ENCODE measurements around the gene NALCN.

Gene NALCN

DNA sequence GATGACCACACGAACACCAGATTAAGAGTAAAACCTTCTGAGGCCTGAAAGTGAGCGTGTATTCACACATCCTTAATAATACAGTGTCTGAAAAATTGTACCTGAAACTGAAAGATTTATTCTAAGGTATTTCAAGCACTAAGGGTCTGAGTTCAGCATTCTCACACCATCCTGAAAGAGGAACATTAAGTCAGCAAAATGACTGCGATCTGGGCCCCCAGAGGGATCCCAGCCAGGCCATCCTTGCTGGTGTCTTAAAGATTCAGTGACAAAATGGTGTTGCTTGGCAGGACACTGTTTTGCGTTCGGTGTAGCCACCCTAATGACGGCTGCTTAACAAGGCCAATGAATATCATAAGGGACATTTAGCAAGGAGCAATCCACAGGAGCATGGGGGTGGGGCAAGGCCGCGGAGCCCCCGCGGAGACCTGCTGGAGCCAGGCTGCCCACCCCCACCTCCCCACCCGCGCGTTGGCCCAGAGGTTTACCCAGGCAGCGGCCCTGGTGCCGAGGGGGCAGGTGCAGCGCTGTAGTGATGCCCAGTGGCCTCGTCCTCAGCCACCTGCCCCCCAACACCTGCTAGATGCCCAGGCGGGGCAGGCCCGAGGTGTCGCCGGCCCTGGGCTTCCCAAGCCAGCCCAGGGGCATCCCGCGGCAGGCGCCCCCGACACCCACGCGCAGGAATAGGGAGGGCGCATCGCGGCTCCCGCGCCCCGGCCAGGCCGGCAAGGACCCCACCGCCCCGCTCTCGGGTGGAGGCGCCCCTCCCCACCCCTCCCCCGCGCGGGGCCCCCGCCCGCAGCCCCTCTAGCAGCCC is 742 bp downstream of the NALCN start:
- no peak for DNase-seq (ENCODE audit: low spot score)

DNA sequence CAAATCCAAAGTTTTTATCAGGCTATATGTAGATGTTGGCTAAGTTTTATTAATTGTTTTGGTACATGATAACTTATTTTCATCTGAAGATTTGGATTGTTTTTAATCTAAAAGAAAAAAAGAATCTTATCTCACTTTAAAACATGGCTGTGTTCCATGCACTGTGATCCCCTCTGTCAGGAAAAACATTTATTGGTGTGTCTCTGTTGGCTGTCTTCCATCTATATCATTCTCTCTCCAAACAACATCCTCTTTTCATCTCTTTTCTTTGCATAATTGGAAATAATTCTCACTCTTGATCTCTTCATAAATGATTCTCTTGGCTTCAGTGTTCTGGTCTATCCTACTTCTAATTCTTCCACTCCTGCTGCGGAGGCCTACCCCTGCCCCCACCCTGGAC is 4.2 kb downstream of the NALCN start:
- DNase-seq (ENCODE audit: low spot score), result no peak

DNA sequence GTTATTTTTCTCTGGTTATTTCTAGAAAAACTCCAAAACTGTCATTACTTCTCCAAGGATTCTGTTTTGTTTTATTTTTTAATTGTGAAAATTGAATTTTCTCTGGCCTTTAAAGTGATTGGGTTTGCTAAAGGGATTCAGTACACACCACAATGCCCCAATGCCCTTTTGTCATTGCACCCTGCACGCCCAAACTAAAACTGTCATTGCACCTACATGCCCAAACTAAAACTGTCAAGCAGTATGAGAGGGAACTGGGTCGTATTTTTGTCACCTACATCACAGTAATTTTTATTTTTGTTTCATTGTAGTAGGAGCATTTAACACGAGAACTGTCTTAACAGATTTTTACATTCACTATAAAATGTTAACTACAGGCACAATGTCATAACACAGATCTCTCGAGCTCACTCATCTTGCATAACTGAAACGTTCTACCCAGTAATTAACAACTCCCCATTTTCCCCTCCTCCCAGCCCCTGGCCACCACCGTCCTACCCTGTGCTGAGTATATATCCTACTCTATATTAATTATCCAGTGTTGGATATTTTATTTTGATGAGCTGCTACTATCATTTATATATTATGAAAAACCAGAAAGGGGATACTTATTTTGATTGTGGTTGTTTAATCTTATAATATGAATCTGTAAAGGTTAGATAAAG is 7.2 kb downstream of the NALCN start:
- no peak for DNase-seq (ENCODE audit: low spot score)

DNA sequence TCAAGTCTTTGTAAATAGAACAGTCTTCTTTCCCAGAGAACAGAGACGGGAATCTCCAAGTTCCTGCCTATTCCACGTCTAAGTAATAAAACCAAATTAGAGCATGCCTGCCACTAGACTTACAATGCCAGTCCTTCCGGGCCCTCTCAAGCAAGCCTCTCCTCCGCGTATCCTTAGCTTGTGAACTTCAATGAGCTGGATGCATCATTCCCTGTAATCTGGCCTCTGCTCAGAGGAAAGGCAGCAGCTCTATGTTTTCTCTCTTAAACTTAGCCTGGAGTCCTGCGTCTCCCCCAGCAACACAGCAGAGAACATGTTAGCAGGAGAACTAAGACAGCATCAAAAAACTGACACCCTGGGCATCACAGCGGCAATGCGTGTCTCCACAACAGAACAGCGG is 8.2 kb downstream of the NALCN start:
- no peak for DNase-seq (ENCODE audit: low spot score)

DNA sequence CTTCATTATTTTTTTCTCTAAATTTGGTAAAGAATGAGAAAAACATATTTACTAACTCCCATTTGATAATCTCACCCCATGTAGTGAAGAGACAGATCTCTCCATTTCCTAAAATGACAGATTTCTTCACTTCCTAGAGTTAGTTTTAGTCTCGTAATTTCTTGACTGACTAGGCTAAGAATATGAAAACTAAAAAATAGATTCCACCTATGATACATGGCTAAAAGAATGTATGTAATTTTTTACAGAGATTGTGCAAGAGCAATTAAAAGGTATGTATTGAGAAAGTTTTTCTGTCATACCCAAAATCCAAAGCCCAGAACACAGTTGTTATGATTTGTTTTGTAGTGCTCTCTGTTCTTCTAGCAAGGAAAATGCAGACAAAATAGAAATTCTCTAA is 9.5 kb downstream of the NALCN start:
- no peak for DNase-seq (ENCODE audit: low spot score)

DNA sequence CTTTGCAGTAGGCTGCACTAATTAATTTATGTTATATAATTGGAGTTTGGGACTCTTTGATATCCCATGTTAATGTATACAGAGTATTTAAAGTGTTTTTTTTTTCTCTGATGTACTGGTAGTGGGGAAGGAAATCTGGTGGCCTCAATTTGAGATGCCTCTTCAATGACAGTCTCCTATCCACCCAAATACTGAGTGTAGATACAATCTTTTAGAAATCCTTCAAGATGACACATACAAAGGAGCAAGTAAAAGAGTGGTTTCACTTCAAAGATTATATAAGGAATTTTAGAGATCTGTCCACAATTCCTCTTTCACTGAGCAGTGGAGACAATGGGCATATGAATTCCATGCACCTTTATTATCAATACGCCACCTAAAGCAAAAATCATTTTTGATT is 15.1 kb downstream of the NALCN start:
- no peak for DNase-seq (ENCODE audit: low spot score)

DNA sequence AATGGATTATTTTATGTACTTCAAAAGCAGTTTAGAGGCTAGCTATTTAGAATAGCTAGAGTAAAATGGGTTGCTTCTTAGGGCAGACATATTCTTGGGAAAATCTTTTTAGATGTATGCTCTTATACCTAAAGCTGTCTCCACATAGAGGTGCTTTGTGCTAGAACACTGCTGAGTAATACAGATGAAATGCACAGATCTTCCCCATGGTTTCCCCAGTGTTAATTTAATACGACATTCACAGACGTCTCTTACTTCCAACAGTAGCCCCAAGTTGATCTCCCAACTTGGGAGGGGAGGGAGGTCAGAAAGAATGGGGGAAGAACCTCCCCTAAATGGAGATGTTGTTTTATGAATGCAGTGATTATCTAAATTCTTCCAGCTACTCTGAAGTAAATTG is 16.9 kb downstream of the NALCN start:
- no peak for DNase-seq (ENCODE audit: low spot score)

DNA sequence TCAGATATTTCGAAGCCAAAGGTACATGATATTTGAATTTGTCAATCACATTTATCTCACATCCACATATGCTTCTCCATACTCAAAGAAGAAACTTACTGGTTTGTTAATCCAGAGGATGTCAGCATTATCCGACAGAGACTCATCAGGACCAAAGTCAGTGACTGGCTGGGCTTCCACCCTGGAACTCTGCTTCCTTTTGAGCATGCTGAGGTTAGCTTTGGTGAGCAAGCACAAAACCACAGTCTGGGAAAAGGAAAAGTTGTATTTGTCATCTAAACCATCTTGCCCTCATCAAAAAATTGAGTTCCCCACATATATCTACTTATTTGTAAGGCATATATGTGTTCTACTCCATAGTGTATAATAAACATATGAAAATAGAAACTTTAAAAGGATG is 17.4 kb downstream of the NALCN start:
- DNase-seq (ENCODE audit: low spot score), result no peak

DNA sequence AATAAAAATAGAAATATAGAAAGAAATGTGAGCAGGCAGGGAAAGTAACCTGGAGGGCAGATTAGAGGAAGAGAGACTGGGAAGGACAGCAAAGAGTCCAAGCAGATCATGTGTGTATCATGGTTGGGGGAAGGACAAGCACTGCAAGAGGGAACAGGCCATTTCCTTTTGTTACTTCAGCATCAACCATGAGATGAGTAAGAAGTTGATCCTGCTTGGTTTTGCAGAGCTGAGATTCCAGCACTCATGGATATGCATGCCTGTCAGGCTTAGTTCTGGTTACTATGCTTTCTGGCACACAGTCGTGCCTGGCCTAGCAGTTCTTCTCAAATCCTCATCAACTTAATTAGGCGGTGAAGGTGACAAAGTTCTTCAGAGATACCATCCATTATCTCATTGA is 18.1 kb downstream of the NALCN start:
- no peak for DNase-seq (ENCODE audit: low spot score)

DNA sequence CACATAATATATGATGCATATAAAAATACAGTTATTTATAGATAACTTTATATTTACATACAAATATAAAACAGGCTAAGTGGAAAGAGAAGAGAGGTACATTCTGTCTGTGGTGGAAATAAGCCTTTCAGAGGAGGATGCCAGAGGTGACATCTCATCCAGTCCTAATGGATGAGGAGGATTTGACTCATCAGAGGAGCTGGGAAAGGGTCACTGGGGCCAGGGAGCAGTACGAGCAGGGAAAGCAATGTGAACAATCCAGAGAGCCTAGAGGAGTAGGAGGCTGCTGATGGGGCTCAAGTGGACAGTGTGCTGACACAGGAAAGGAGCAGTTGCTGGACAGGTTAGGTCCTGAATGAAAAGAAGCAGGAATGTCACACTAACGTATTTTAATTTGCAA is 18.6 kb downstream of the NALCN start:
- DNase-seq (ENCODE audit: low spot score), result no peak

DNA sequence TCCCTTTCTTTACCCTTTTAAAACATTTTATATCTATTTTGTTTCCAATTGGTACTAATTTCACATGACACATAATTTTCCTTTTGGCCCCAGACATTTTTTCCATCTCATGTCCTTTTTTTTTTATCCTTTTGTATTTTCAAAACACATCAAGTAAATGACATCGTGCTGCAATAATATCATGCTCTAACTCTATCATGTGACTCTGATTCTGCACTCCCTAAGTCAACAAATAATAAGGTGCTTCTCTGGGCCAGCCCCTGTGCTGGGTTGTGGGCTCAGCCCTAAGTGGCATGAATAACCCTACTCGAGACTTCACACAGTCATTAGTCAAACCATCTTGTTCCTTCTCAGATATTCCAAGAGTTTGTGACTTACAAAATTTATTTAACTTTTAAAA is 21.7 kb downstream of the NALCN start:
- no peak for DNase-seq (ENCODE audit: low spot score)

DNA sequence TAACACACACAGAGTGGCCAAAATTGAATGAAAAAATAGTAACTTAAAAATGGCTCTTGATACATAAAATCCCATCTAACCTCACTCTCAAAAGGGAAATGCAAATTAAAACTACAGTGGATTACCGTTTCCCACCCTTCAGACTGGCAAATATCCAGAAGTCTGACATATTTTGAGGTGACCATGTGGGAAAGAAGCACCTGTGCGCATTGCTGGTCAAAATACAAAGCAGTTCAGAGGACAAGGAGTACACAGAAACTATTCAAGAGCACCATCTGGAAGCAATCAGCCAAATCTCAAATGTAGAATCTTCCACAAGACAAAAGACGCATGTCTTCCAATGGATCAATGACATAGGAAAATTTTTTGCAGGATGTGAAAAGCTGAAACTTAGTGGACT is 23.2 kb downstream of the NALCN start:
- DNase-seq (ENCODE audit: low spot score), result no peak

DNA sequence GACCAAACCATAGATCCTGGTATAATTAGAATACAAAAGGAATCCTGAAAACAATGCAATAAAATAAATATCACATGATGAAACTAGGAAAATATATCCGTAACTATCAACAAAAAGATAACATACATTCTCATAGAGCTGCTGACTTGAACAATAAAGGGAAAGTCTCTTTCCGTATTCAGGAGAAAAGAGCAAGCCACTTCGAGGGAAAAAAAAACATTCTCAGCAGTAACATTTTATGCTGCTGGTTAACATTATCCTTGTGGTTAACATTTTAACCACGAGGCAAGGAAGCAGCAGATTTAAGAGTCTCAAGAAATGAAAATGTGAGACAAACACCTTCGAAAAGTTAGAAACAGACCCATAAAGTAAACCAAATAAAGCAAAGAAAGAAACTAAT is 25.8 kb downstream of the NALCN start:
- no peak for DNase-seq (ENCODE audit: low spot score)

DNA sequence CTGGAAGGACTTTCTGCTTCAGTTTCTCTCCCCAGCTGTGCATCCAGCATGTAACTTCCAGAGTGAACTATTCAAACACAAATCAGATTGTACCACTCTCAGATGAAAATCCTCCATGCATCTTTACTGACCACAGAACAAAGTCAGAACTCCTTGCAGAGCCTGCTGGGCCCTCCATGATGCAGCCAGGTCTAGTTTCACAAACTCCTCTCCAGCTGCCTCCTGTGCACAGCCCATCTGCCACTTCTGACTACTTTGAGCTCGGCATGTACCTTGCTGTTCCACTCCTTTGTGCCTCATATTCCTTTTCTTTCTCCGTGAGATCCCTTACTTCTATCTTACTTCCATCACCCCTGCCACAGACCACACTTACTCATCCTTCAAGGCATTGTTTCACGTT is 31.4 kb downstream of the NALCN start:
- no peak for DNase-seq (ENCODE audit: low spot score)

DNA sequence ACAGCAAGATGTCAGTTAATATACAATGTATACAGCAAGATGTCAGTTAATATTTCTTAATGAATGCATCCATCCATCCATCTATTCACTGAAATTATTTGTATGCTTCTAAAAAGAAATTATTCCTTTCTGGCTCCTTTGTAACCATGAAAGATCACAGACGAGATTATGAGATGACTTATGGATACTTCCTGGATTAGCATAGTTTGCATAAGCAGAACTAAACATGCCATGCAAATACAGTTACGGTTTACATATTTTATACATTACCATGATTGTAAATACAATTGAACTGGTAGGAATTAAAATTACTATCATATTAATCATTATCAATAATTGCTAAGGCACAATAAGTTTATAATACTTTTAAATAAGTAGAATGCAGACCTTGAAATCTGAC is 32.7 kb downstream of the NALCN start:
- no peak for DNase-seq (ENCODE audit: low spot score)

DNA sequence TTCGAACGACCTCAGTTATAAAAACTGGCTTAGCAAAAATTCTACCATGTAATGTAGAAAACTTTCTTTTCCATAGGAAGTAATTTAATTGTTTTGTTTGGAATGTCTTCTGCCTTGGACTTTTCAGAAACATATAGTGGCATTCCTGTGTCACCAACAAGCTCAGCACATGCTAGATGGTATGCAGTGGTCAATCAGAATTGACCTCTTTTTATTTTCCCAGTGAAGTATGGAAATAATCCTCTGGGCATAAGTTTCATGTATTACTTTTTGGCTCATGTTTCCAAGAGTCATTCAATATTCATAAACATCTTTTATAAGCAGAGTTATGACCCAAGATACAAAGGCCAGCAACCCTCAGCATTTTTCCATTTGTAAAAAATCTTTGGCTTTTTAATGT is 33.6 kb downstream of the NALCN start:
- DNase-seq (ENCODE audit: low spot score), result no peak

DNA sequence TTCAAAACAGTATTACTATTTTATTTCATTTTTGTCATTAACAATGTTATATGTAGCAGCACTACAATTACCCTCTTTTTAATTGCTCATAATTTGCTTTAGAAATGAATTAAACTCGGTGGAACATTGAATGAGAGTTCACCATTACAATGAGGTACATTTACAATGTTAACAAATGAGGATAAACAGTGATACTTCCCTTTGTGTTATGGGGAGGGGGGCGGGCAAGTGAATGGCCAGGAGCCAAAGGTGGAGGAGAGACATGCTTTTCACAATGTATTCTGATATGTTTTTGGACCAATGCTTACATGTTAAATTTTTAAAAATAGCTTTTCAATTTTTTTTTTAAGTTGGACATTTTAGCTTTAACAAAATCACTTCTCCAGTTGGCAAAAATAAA is 34.2 kb downstream of the NALCN start:
- DNase-seq (ENCODE audit: low spot score), result no peak

DNA sequence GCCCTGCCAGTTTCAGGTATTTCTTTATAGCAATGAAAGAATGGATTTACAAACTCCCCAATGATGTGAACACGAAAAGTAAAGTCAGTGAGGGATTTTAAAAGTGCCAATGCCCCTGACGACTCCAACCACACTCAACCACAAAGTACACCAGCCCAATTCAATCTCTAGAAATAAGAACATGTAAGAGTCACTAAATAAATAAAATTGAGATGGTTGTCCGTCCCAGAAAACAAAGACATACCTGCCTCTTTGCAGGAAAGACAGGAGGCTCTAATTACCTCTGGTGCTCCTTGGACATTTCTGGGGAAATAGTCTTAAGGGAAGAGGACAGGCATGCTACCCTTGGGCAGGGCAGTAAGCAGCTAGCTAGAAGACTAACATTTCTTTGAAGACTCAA is 55.8 kb downstream of the NALCN start:
- DNase-seq (ENCODE audit: low spot score), result no peak

DNA sequence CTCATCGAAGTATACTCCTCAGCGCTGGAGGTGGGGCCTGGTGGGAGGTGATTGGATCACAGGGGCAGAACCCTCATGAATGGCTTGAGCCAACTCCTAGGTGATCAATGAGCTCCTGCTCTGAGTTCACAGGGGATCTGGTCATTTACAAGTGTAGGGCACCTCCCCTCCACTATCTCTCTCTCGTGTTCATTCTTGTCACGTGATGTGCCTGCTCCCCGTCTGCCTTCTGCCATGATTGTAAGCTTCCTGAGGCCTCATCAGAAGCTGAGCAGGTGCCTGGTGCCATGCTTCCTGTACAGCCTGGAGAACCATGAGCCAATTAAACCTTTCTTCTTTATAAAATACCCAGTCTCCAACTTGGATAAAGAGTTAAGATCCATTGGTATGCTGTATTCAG is 61.4 kb downstream of the NALCN start:
- no peak for DNase-seq (ENCODE audit: low spot score)

DNA sequence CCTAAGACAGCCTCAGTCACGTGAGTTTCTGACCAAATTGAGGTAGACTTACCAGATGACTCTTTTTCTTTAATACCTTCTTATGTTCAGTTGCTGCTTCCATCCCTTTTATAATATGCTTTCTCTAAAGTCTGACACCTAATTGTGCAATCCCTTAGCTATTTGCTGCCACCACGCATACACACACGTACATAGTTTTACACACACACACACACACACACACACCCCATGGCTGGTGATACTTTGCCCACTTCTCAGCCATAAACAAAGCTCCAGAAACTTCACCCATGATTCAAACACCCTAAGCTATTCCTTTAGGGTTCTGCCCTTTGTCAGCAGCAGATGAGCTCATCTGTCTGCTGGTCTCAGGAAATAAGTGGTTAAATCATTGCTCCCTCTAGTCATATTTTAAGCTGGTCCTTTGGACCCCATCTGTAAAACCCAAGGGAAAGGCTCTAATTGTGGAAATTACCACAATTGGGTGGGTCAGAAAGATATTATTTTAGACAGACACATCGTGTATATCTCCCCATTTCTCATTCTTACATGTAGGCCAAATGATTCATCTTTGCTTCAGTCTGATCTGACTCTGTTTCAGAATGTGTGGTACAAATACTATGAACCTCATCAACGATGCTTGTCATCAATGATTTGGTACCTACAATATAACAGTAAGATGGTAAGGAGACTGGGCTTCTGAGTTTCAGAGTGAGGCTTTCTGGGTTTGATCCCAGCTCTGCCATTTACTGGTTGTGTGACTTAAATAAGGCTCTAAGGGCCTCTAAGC is 69.2 kb downstream of the NALCN start:
- DNase-seq (ENCODE audit: low spot score), result no peak

DNA sequence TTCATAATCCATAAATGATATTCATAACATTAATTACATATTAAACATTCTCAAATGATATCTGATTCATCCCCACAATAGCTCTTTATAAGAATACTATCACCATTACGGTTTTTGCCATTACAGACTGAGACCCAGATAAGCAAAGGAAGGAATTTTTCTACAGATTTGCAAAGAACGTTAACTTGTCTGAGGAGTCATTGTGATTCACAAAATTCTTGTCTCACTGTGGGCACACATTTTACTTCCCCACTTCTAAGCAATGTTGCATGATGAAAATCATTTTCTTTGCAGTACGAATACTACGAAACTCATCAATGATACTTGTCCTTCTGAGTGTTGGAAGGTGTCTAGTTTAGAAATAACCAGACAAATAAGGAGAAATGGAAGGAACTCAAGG is 70.1 kb downstream of the NALCN start:
- DNase-seq (ENCODE audit: low spot score), result no peak

DNA sequence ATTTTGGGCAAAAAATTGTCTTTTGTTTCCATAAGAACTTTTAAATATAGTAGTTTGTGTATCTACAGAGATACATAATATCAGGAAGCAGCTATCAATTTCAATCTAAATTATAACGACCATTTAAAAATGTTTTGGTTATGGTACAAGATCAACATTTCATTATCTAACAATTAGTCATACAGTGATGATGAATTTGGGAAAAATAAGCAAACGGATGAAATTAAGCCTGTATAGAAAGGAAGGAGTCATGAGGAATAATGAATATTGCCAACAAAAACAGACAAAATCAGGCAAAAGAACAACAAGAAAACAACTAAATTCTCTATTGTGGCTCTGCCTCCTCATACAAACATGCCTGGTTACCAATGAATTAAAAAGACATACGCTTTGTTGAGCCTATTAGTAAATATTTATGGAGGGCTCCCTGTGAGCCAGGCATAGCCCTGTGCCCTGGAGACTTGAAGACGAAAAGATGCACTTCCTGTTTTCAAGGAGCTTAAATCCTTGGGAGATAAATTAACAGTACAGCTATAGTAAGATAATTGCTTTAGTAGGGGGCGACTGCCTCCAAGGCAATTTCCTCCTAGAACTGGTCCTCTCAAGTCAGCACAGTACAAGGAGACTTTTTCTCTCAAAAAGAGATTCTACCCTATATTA is 73.0 kb downstream of the NALCN start:
- no peak for DNase-seq (ENCODE audit: low spot score)

DNA sequence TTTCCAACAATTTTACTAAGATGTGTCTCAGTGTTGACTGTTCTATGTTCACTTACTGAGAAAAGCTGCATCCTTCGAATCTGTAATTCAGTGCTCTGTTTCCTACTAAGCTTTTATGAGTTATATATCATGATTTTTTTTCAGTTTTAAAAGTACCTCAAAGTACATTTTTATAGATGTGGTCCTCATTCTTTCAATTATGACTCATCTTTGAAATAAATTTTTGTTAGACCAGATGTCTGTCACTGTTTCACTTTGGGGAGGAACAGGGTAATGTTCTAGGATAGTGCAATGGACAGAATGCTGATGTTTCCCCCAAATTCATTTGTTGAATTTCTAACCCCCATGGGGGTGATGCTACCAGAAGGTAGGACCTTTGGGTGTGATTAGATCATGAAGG is 74.8 kb downstream of the NALCN start:
- no peak for DNase-seq (ENCODE audit: low spot score)

Data from CD4-positive, alpha-beta T cell treated with Interleukin-6 at 100 ng/mL for 8 hours (primary cell).